Liver (tissue), 9 donors: ENCODE measurements around the gene ELF1. TPM values are rescaled to one million over a fixed set of nuclear protein-coding genes. Genes with fewer than 3 reads are reported as not detected.
"Not testable (repeated sequence)": the region's sequence is repeated elsewhere in the genome, so short reads cannot be mapped to it uniquely, and the experiment has no call there.

Experiments
- DNase-seq: peaks from one replicate; pipeline ENCODE4 v3.0.0-alpha.2; 2017; ENCODE audit warnings: low spot score
- H3K27ac ChIP-seq, 2 donors: one replicate each; pipeline ENCODE4 v1.7.0; 2013; ENCODE audit warnings: inconsistent platforms in 2 of 2, low read length in 2 of 2, control low read depth in 1 of 2, low read depth in 1 of 2, mild to moderate bottlenecking in 1 of 2
- H3K27me3 ChIP-seq, 4 donors: one replicate each; pipeline versions ENCODE4 v1.6.1 to v1.7.0; 2013; ENCODE audit warnings: low read length in 3 of 4, inconsistent platforms in 1 of 4, mild to moderate bottlenecking in 1 of 4, moderate library complexity in 1 of 4; ENCODE audit not compliant: control insufficient read depth in 4 of 4, insufficient read depth in 4 of 4
- H3K36me3 ChIP-seq, 4 donors: one replicate each; pipeline versions ENCODE4 v1.6.1 to v1.7.0; 2013; ENCODE audit warnings: low read length in 3 of 4, mild to moderate bottlenecking in 3 of 4, low read depth in 1 of 4, moderate library complexity in 1 of 4; ENCODE audit not compliant: control insufficient read depth in 4 of 4, insufficient read depth in 3 of 4
- H3K4me1 ChIP-seq, 4 donors: one replicate each; pipeline versions ENCODE4 v1.6.1 to v1.7.0; 2013; ENCODE audit warnings: low read length in 3 of 4, mild to moderate bottlenecking in 3 of 4, moderate library complexity in 1 of 4; ENCODE audit not compliant: control insufficient read depth in 4 of 4, insufficient read depth in 4 of 4
- H3K4me3 ChIP-seq, 3 donors: one replicate each; pipeline versions ENCODE4 v1.6.1 to v1.7.0; 2013; ENCODE audit warnings: low read length in 3 of 3, control low read depth in 1 of 3, low read depth in 1 of 3, mild to moderate bottlenecking in 1 of 3
- H3K9ac ChIP-seq, 2 donors: one replicate each; pipeline ENCODE4 v1.7.0; 2013; ENCODE audit warnings: low read length in 2 of 2, mild to moderate bottlenecking in 2 of 2, moderate library complexity in 2 of 2, control low read depth in 1 of 2, low read depth in 1 of 2
- H3K9me3 ChIP-seq, 4 donors: one replicate each; pipeline versions ENCODE4 v1.6.1 to v1.7.0; 2013; ENCODE audit warnings: low read length in 3 of 4; ENCODE audit not compliant: control insufficient read depth in 4 of 4
- ATF3 ChIP-seq: IDR thresholded peaks from 2 replicates; pipeline ENCODE4 v1.6.1; 2016; ENCODE audit warnings: antibody characterized with exemption
- EGR1 ChIP-seq, 2 donors: IDR thresholded peaks; 2 replicates each; pipeline ENCODE4 v1.6.1; 2016 to 2018; ENCODE audit warnings: antibody characterized with exemption in 2 of 2, low read depth in 2 of 2
- FOXA1 ChIP-seq: IDR thresholded peaks from 2 replicates; pipeline ENCODE4 v1.6.1; 2016; ENCODE audit warnings: antibody characterized with exemption
- FOXA2 ChIP-seq: IDR thresholded peaks from 2 replicates; pipeline ENCODE4 v1.6.1; 2016; ENCODE audit warnings: antibody characterized with exemption
- GABPA ChIP-seq, 2 donors: IDR thresholded peaks in 1 of 2; conservative IDR thresholded peaks in 1 of 2; 2 replicates each; pipeline ENCODE4 v1.6.1; 2016; ENCODE audit warnings: antibody characterized with exemption in 2 of 2, mild to moderate bottlenecking in 1 of 2, moderate library complexity in 1 of 2
- HNF4G ChIP-seq: IDR thresholded peaks from 2 replicates; pipeline ENCODE4 v1.6.1; 2016; ENCODE audit warnings: antibody characterized with exemption
- JUND ChIP-seq, 2 donors: IDR thresholded peaks; 2 replicates each; pipeline ENCODE4 v1.6.1; 2016; ENCODE audit warnings: antibody characterized with exemption in 2 of 2
- MAX ChIP-seq: IDR thresholded peaks from 2 replicates; pipeline ENCODE4 v1.6.1; 2016; ENCODE audit warnings: antibody characterized with exemption
- NR2F2 ChIP-seq: IDR thresholded peaks from 2 replicates; pipeline ENCODE4 v1.6.1; 2016; ENCODE audit warnings: antibody characterized with exemption
- RAD21 ChIP-seq, 2 donors: IDR thresholded peaks; 2 replicates each; pipeline ENCODE4 v1.6.1; 2016; ENCODE audit warnings: antibody characterized with exemption in 2 of 2, mild to moderate bottlenecking in 2 of 2
- REST ChIP-seq: IDR thresholded peaks from 2 replicates; pipeline ENCODE4 v1.6.1; 2016; ENCODE audit warnings: antibody characterized with exemption, mild to moderate bottlenecking
- RXRA ChIP-seq, 2 donors: IDR thresholded peaks; 2 replicates each; pipeline ENCODE4 v1.6.1; 2017 to 2018; ENCODE audit warnings: antibody characterized with exemption in 2 of 2, mild to moderate bottlenecking in 1 of 2
- SP1 ChIP-seq: IDR thresholded peaks from 2 replicates; pipeline ENCODE4 v1.6.1; 2018; ENCODE audit warnings: antibody characterized with exemption, mild to moderate bottlenecking
- TAF1 ChIP-seq: conservative IDR thresholded peaks from 2 replicates; pipeline ENCODE4 v1.6.1; 2016; ENCODE audit warnings: antibody characterized with exemption, mild to moderate bottlenecking
- YY1 ChIP-seq: IDR thresholded peaks from 2 replicates; pipeline ENCODE4 v1.6.1; 2016; ENCODE audit warnings: antibody characterized with exemption, mild to moderate bottlenecking
- WGBS: extraction: QIAGEN DNeasy Blood & Tissue Kit; methylation state at CpG from one replicate; pipeline ENCODE4 v1.1.7; 2013; 5-methylcytosine and 5-hydroxymethylcytosine counted together
- polyA plus RNA-seq, 2 donors: library from polyadenylated mRNA; stranded (reverse) in 1 of 2; unstranded in 1 of 2; fragments of 200-250 nt in 1 of 2; fragments of >200 nt in 1 of 2; fragmentation: Nextera tagmentation in 1 of 2; extraction: Ambion mirVana in 1 of 2; gene quantifications; one replicate each; pipeline versions ENCODE4 v1.2.1 to v1.2.3, GENCODE V29; 2013 to 2015
- total RNA-seq, 2 donors: library from RNA; depleted of rRNA; stranded (reverse); fragments of >200 nt; gene quantifications; one replicate each; pipeline ENCODE4 v1.2.3, GENCODE V29; 2014
- TF ChIP-seq, protein P1 (sequence below): fragments of 150-350 bp; IDR thresholded peaks from 2 replicates; pipeline ENCODE4 v1.5.1; 2017; ENCODE audit warnings: improper control_type of control experiment, low read depth, low read length; ENCODE audit not compliant: missing input control
- donor health status: healthy.
- donor health status: healthy.
- donor health status: healthy.
- donor health status: healthy.
- donor health status: healthy.

ELF1 gene
- total and polyA plus RNA-seq, 4 donors = 15.3 to 57.2 (median 26.5) TPM

DNA sequence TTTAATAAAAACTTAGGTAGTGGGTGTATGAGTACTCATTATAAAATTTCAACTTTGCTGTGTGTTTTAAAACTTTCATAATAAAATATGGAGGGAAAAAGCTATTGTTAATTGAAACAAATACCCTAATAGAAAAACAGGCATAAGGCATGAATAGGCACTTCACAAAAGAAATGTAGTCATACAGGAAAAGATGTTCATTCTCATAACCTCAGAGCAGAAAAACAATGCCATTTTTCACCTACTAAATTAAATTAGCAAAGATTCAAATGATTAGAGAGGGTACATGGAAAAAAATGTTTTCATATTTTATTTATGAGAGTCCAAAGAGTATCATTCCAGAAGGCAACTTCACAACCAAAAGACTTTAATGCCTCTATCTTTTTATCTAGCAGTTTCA is 20.6 kb upstream of the ELF1 start:
- Histone ChIP-seq H3K9me3 (no peaks in the 10 kb centered on the region), H3K27ac (no peak overlapping the region), H3K36me3 (no peaks in the 10 kb centered on the region), H3K27me3 (no peaks in the 10 kb centered on the region), H3K4me3 (no peak overlapping the region), H3K4me1 (peaks cover 0 to 5% (median 2%) of the 10 kb centered on the region in 4 donors), H3K9ac (no peak overlapping the region)
- DNase-seq = no peak
- TF ChIP-seq ATF3 = no peak
- TF ChIP-seq TAF1 = no peak
- no peak for TF ChIP-seq FOXA1
- TF ChIP-seq YY1 = no peak
- TF ChIP-seq EGR1 (IDR thresholded peaks at IDR 0.05; ENCODE audit: low read depth in 2 of 2) = no peak
- no peak for TF ChIP-seq GABPA (IDR thresholded peaks at IDR 0.05 in 1 of 2, conservative IDR thresholded peaks at IDR 0.05 in 1 of 2)
- TF ChIP-seq FOXA2 = no peak
- TF ChIP-seq HNF4G = no peak
- TF ChIP-seq NR2F2 = no peak
- TF ChIP-seq, protein P1, sequence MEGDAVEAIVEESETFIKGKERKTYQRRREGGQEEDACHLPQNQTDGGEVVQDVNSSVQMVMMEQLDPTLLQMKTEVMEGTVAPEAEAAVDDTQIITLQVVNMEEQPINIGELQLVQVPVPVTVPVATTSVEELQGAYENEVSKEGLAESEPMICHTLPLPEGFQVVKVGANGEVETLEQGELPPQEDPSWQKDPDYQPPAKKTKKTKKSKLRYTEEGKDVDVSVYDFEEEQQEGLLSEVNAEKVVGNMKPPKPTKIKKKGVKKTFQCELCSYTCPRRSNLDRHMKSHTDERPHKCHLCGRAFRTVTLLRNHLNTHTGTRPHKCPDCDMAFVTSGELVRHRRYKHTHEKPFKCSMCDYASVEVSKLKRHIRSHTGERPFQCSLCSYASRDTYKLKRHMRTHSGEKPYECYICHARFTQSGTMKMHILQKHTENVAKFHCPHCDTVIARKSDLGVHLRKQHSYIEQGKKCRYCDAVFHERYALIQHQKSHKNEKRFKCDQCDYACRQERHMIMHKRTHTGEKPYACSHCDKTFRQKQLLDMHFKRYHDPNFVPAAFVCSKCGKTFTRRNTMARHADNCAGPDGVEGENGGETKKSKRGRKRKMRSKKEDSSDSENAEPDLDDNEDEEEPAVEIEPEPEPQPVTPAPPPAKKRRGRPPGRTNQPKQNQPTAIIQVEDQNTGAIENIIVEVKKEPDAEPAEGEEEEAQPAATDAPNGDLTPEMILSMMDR = no peak
- no peak for TF ChIP-seq SP1
- no peak for TF ChIP-seq MAX
- TF ChIP-seq RAD21 (IDR thresholded peaks at IDR 0.05) = no peak
- no peak for TF ChIP-seq REST

- not testable (repeated sequence) for DNase-seq, H3K27me3 ChIP-seq, H3K27ac ChIP-seq, H3K9me3 ChIP-seq, H3K4me1 ChIP-seq, H3K36me3 ChIP-seq, H3K9ac ChIP-seq, H3K4me3 ChIP-seq
- WGBS = 91% methylated on average over 5 of the region's 5 CpGs
Observed at GRCh38 chr13:41036557-41036956, 17.4 kb upstream of the ELF1 start.

DNA sequence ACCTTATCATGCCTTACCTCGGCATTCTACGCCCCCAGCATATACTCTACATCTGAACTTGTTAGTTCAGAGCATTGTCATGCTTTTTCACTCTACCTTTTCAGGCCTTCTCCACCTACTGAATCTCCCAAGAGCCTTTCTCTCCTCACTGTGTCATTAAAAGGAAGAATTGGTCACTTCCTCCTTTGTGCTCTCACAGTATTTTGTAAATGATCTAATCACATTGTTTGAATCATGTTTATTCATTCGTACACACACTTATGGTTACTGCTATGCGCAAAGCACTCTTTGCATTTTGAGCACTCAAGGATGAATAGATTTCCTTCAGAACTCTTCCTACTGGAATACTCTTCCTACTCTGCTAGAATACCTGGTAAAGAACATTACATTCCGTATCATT is 15.8 kb upstream of the ELF1 start:
- no peak overlapping the region for H3K9ac ChIP-seq
- H3K36me3 ChIP-seq = no peaks in the 10 kb centered on the region
- H3K27ac ChIP-seq = no peak overlapping the region
- WGBS = 90% methylated on average over 5 of the region's 5 CpGs
- no peak overlapping the region for H3K4me3 ChIP-seq
- H3K27me3 ChIP-seq = no peaks in the 10 kb centered on the region
- no peaks in the 10 kb centered on the region for H3K9me3 ChIP-seq
- H3K4me1 ChIP-seq = peaks cover 2 to 6% (median 3%) of the 10 kb centered on the region in 4 donors
- DNase-seq = no peak
- TF ChIP-seq RXRA (IDR thresholded peaks at IDR 0.05) (no peak), NR2F2 (no peak), REST (no peak), GABPA (IDR thresholded peaks at IDR 0.05 in 1 of 2, conservative IDR thresholded peaks at IDR 0.05 in 1 of 2) (no peak), MAX (no peak), SP1 (no peak), YY1 (no peak), JUND (IDR thresholded peaks at IDR 0.05) (no peak)
- TF ChIP-seq, protein P1 = no peak
